Loucy (cell line): Measurements from ENCODE around the gene MOSMO.

Experiments
- H2AFZ ChIP-seq: fragments of 200-600 bp; sonication (generic); 2 replicates; pipeline ENCODE4 v1.6.0; 2016; ENCODE audit warnings: antibody characterized with exemption, mild to moderate bottlenecking, low read length, moderate library complexity
- H3F3A ChIP-seq: fragments of 200-600 bp; 2 replicates; pipeline ENCODE4 v1.6.0; 2016; ENCODE audit warnings: antibody characterized with exemption, low read depth, mild to moderate bottlenecking
- H3K27me3 ChIP-seq: fragments of 200-600 bp; sonication (generic); 2 replicates; pipeline ENCODE4 v1.6.1; 2014; ENCODE audit warnings: low read length, mild to moderate bottlenecking; ENCODE audit not compliant: insufficient read depth, poor library complexity, severe bottlenecking
- H3K36me3 ChIP-seq: fragments of 200-600 bp; sonication (generic); 2 replicates; pipeline ENCODE4 v1.6.1; 2016; ENCODE audit warnings: low read length; ENCODE audit not compliant: insufficient read depth
- H3K4me1 ChIP-seq: fragments of 200-600 bp; sonication (generic); 2 replicates; pipeline ENCODE4 v1.5.1; 2014; ENCODE audit warnings: low read length, mild to moderate bottlenecking; ENCODE audit not compliant: insufficient read depth, poor library complexity, severe bottlenecking
- H3K4me2 ChIP-seq: fragments of 200-600 bp; sonication (generic); 2 replicates; pipeline ENCODE4 v1.6.0; 2014; ENCODE audit warnings: antibody characterized with exemption, low read length, low read depth, mild to moderate bottlenecking; ENCODE audit not compliant: poor library complexity, severe bottlenecking
- H3K4me3 ChIP-seq: fragments of 200-600 bp; sonication (generic); 2 replicates; pipeline ENCODE4 v1.5.1; 2014; ENCODE audit warnings: low read length, mild to moderate bottlenecking, mixed read lengths; ENCODE audit not compliant: poor library complexity, severe bottlenecking
- H3K79me2 ChIP-seq: fragments of 200-600 bp; sonication (generic); 2 replicates; pipeline ENCODE4 v1.6.1; 2014; ENCODE audit warnings: low read length; ENCODE audit not compliant: insufficient read depth
- H3K9ac ChIP-seq: fragments of 200-600 bp; sonication (generic); 2 replicates; pipeline ENCODE4 v1.6.0; 2014; ENCODE audit warnings: mild to moderate bottlenecking, low read depth, low read length, moderate library complexity; ENCODE audit not compliant: poor library complexity, severe bottlenecking
- H3K9me2 ChIP-seq: fragments of 200-600 bp; sonication (generic); replicated peaks from 2 replicates; pipeline ENCODE4 v1.6.1; 2016; ENCODE audit warnings: low read depth, low read length, mixed read lengths
- H3K9me3 ChIP-seq: fragments of 200-600 bp; sonication (generic); 2 replicates; pipeline ENCODE4 v1.6.1; 2014; ENCODE audit warnings: mild to moderate bottlenecking, antibody characterized with exemption, low read length, low read depth; ENCODE audit not compliant: insufficient read depth
- H4K20me1 ChIP-seq: fragments of 200-600 bp; sonication (generic); 2 replicates; pipeline ENCODE4 v1.6.0; 2014; ENCODE audit warnings: antibody characterized with exemption, low read length, mild to moderate bottlenecking; ENCODE audit not compliant: insufficient read depth, poor library complexity, severe bottlenecking
- EZH2phosphoT487 ChIP-seq: fragments of 200-600 bp; IDR thresholded peaks from 2 replicates; pipeline ENCODE4 v1.6.1; 2018; ENCODE audit warnings: antibody characterized with exemption, mild to moderate bottlenecking, moderate library complexity, borderline replicate concordance
- TF ChIP-seq, protein P1 (sequence below): fragments of 200-600 bp; sonication (generic); conservative IDR thresholded peaks from 2 replicates; pipeline ENCODE4 v1.5.1; 2014; ENCODE audit warnings: mild to moderate bottlenecking, antibody characterized with exemption, low read length

The MOSMO gene

DNA sequence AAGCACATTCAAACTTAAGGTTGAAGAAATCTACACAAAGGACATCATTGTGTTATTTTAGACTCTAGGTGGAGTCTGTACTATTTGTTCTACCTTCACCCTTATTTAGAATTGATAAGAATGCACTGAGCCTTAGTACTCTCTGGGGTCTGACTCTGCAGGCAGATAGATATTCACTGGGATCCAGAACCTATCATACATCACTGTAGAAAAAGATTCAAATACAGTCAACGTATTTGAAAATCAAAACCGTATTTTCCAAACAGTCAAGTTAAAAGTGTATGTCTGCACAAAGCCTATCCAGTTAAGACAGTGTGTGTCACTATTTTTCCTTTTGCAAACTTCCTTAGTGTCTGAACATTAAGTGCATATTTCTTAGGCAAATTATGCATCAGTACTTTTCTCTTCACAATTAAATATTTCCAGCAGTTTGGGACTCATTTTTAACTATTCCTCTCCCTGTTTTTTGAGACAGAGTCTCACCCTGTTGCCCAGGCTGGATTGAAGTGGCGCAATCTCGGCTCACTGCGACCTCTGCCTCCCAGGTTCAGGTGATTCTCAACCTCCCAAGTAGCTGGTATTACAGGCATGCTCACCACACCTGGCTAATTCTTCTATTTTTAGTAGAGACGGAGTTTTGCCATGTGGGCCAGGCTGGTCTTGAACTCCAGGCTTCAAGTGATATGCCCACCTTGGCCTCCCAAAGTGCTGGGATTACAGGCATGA is 22.3 kb downstream of the MOSMO start:
- Histone ChIP-seq H4K20me1 (no peaks in the 10 kb centered on the region), H3K4me2 (no peak overlapping the region), H3K27me3 (no peaks in the 10 kb centered on the region), H3K9ac (no peak overlapping the region), H3K36me3 (peaks cover 12% of the 10 kb centered on the region; the same call in 1 of the 2 replicates), H3F3A (no peaks in the 10 kb centered on the region), H3K9me3 (no peaks in the 10 kb centered on the region), H3K79me2 (peaks cover 9% of the 10 kb centered on the region), H3K4me1 (peaks cover 7% of the 10 kb centered on the region), H3K9me2 (no peaks in the 10 kb centered on the region), H3K4me3 (no peak overlapping the region), H2AFZ (no peak overlapping the region)
- TF ChIP-seq, protein P1, sequence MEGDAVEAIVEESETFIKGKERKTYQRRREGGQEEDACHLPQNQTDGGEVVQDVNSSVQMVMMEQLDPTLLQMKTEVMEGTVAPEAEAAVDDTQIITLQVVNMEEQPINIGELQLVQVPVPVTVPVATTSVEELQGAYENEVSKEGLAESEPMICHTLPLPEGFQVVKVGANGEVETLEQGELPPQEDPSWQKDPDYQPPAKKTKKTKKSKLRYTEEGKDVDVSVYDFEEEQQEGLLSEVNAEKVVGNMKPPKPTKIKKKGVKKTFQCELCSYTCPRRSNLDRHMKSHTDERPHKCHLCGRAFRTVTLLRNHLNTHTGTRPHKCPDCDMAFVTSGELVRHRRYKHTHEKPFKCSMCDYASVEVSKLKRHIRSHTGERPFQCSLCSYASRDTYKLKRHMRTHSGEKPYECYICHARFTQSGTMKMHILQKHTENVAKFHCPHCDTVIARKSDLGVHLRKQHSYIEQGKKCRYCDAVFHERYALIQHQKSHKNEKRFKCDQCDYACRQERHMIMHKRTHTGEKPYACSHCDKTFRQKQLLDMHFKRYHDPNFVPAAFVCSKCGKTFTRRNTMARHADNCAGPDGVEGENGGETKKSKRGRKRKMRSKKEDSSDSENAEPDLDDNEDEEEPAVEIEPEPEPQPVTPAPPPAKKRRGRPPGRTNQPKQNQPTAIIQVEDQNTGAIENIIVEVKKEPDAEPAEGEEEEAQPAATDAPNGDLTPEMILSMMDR = no peak
- TF ChIP-seq EZH2phosphoT487 = no peak

DNA sequence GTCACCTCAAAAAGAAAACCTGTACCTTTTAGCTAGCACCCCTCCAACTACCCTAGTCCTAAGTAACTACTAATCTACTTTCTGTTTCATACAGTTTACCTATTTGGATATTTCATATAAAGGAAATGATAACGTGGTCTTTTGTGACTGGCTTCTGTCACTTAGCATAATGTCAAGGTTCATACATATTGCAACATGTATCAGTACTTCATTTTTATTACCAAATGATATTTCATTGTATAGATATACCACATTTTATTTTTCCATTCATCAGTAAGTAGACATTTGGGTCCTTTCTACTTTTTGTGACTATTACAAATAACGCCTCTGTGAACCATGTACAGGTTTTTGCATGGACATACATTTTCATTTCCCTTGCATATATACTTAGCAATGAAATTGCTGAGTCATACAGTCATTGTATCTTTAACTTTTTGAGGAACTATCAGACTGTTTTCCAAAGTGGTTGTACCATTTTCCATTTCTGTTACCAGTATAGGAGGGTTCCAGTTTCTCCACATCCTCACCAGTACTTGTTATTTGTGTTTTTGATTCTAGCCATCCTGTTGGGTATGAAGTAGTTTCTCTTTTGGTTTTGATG is 23.7 kb downstream of the MOSMO start:
- H3K4me2 ChIP-seq = no peak overlapping the region
- no peak overlapping the region for H2AFZ ChIP-seq
- no peaks in the 10 kb centered on the region for H3K9me2 ChIP-seq
- no peaks in the 10 kb centered on the region for H3K27me3 ChIP-seq
- no peaks in the 10 kb centered on the region for H3K9me3 ChIP-seq
- no peaks in the 10 kb centered on the region for H4K20me1 ChIP-seq
- peaks cover 12% of the 10 kb centered on the region; the same call in 1 of the 2 replicates for H3K36me3 ChIP-seq
- no peak for TF ChIP-seq EZH2phosphoT487
- TF ChIP-seq, protein P1 = no peak
- H3K4me3 ChIP-seq = no peak overlapping the region
- H3K79me2 ChIP-seq = peaks cover 9% of the 10 kb centered on the region
- no peaks in the 10 kb centered on the region for H3F3A ChIP-seq
- H3K4me1 ChIP-seq = peaks cover 5% of the 10 kb centered on the region
- no peak overlapping the region for H3K9ac ChIP-seq

DNA sequence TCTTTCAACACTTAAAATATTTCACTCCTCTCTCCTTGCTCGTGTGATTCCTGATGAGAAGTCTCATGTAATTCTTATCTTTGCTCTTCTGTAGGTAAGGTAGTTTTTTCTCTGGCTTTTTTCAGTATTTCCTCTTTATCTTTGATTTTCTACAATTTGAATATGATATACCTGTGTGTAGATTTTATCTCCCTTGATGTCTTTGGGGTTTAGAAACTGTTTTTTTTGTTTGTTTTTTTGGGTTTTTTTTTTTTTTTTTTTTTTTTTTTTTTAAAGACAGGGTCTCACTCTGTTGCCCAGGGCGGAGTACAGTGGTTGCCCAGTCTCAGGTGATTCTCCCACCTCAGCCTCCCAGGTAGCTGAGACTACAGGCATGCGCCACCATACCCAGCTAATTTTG is 26.6 kb downstream of the MOSMO start:
- H3K4me3 ChIP-seq = no peak overlapping the region
- no peaks in the 10 kb centered on the region for H3K9me2 ChIP-seq
- H3F3A ChIP-seq = no peaks in the 10 kb centered on the region
- H3K4me2 ChIP-seq = no peak overlapping the region
- no peaks in the 10 kb centered on the region for H4K20me1 ChIP-seq
- TF ChIP-seq, protein P1 = no peak
- TF ChIP-seq EZH2phosphoT487 = no peak
- H3K27me3 ChIP-seq = no peaks in the 10 kb centered on the region
- H3K79me2 ChIP-seq = peaks cover 9% of the 10 kb centered on the region; the same call in 1 of the 2 replicates
- no peak overlapping the region for H3K9ac ChIP-seq
- peaks cover 12% of the 10 kb centered on the region; the same call in 1 of the 2 replicates for H3K36me3 ChIP-seq
- H3K4me1 ChIP-seq = no peaks in the 10 kb centered on the region
- no peaks in the 10 kb centered on the region for H3K9me3 ChIP-seq
- H2AFZ ChIP-seq = no peak overlapping the region
